Activated T-helper 1 cell treated with anti-CD3 and anti-CD28 coated beads, Interleukin-2, amount 50 U/mL, for 16 hours (primary cell): ENCODE measurements around the gene PROSER3.

Experiments used
- DNase-seq, 2 donors: peaks; one replicate each; pipeline ENCODE4 v3.0.0-alpha.2; 2020; ENCODE audit warnings: low read depth in 1 of 2, low spot score in 1 of 2

PROSER3 gene

DNA sequence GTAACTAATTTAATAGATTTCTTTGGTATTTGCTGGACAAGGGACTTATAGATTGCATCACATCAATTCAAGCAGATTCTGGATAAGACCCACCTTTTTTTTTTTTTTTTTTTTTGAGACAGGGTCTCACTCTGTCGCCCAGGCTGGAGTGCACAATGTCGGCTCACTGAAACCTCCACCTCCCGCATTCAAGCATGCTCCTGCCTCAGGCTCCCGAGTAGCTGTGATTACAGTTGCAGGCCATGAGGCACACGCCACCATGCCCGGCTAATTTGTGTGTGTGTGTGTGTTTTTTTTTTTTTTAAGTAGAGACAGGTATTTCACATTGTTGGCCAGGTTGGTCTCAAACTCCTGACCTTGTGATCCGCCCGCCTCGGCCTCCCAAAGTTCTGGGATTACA is 58.9 kb downstream of the PROSER3 start:
- DNase-seq = no peak

DNA sequence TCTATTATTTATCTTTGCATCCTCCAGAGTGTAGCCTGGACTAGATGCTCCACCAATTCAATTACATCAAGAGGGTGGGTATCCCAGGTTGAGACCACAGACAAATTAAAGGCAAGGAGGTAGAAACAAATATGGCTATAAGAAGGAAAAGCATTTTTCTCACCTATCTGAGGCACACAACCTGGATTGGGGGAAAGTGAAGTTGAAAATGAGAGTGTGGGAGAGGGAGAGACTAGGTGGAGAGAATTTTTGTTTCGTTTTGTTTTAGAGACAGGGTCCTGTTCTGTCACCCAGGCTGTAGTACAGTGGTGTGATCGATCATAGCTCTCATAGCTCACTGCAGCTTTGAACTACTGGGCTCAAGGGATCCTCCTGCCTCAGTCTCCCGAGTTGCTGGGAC is 60.5 kb downstream of the PROSER3 start:
- no peak for DNase-seq
